Endothelial cell of umbilical vein (primary cell): Measurements from ENCODE around the gene BRAT1. TPM values are rescaled to one million over a fixed set of nuclear protein-coding genes. Genes with fewer than 3 reads are reported as not detected.
"Not testable (repeated sequence)": the region's sequence is repeated elsewhere in the genome, so short reads cannot be mapped to it uniquely, and the experiment has no call there.

ENCODE experiments used
- BruUV-seq: library from RNA; stranded (reverse); fragments of 400-500 nt; replicated peaks from 2 replicates; lab custom pipeline; 2021; lab: Mats Ljungman, UMichigan
- CTCF ChIA-PET: fragments of 300-600, 350-600 bp; sonication (Branson Sonifier 250); formaldehyde crosslinking; loops from one replicate; lab custom pipeline; 2021; ENCODE audit warnings: antibody characterized with exemption, inconsistent platforms; lab: Charles Lee
- POLR2A ChIA-PET: fragments of 300-600, 350-600 bp; sonication (Branson Sonifier 250); formaldehyde crosslinking; loops from one replicate; lab custom pipeline; 2021; ENCODE audit warnings: antibody characterized with exemption, inconsistent platforms; lab: Charles Lee
- DNase-seq: peaks from one replicate; pipeline ENCODE4 v3.0.0-alpha.2; 2011; ENCODE audit warnings: low read depth, low spot score
- FAIRE-seq: peaks from 2 replicates; lab custom pipeline; 2011; peaks lifted over from hg19 to GRCh38; lab: Jason Lieb, UNC
- H2AFZ ChIP-seq: 2 replicates; pipeline ENCODE4 v1.6.0; 2012; ENCODE audit warnings: low read depth, low read length, control low read depth, inconsistent platforms
- H3K27ac ChIP-seq: 2 replicates; pipeline ENCODE4 v1.5.1; 2011; ENCODE audit warnings: low read depth, mild to moderate bottlenecking, control low read depth, low read length, moderate library complexity; ENCODE audit not compliant: insufficient read depth
- H3K27me3 ChIP-seq, 2 experiments: 2 replicates each; pipeline versions ENCODE4 v1.6.0 to v1.6.1; 2011; ENCODE audit warnings: low read length in 2 of 2, mixed read lengths in 1 of 2; ENCODE audit not compliant: control insufficient read depth in 2 of 2, insufficient read depth in 2 of 2
- H3K36me3 ChIP-seq, 2 experiments: 2 replicates in 1 of 2; 3 replicates in 1 of 2; pipeline ENCODE4 v1.5.1; 2011; ENCODE audit warnings: low read length in 2 of 2, mild to moderate bottlenecking in 1 of 2, moderate library complexity in 1 of 2; ENCODE audit not compliant: control insufficient read depth in 2 of 2, insufficient read depth in 2 of 2; ENCODE audit errors: extremely low read depth in 1 of 2
- H3K4me1 ChIP-seq: 3 replicates; pipeline ENCODE4 v1.5.1; 2011; ENCODE audit warnings: mild to moderate bottlenecking, low read length; ENCODE audit not compliant: control insufficient read depth, insufficient read depth; ENCODE audit errors: extremely low read depth
- H3K4me2 ChIP-seq: 2 replicates; pipeline ENCODE4 v1.6.1; 2011; ENCODE audit warnings: low read length, control low read depth, mixed read lengths; ENCODE audit not compliant: insufficient read depth
- H3K4me3 ChIP-seq, 3 experiments: fragments of 200-600 bp in 1 of 3; sonication (generic), shearing (Covaris generic) in 1 of 3; replicated peaks in 1 of 3; 2 replicates each; pipeline ENCODE4 v1.5.1; 2011 to 2016; ENCODE audit warnings: control low read depth in 3 of 3, low read length in 3 of 3, mild to moderate bottlenecking in 2 of 3, inconsistent platforms in 1 of 3, low read depth in 1 of 3, moderate library complexity in 1 of 3; ENCODE audit not compliant: insufficient read depth in 1 of 3
- H3K79me2 ChIP-seq: 2 replicates; pipeline ENCODE4 v1.6.0; 2012; ENCODE audit warnings: low read length, inconsistent platforms; ENCODE audit not compliant: control insufficient read depth, insufficient read depth
- H3K9ac ChIP-seq: replicated peaks from 2 replicates; pipeline ENCODE3; 2011; ENCODE audit warnings: low read length, control low read depth; ENCODE audit not compliant: insufficient read depth; ENCODE audit errors: extremely low read depth
- H3K9me1 ChIP-seq: replicated peaks from 3 replicates; pipeline ENCODE4 v1.6.0; 2011; ENCODE audit warnings: mild to moderate bottlenecking, low read length; ENCODE audit not compliant: control insufficient read depth, insufficient read depth; ENCODE audit errors: extremely low read depth
- H3K9me3 ChIP-seq: replicated peaks from 2 replicates; pipeline ENCODE4 v1.5.1; 2012; ENCODE audit warnings: low read length, inconsistent platforms; ENCODE audit not compliant: control insufficient read depth, insufficient read depth
- H4K20me1 ChIP-seq: replicated peaks from 2 replicates; pipeline ENCODE3; 2011; ENCODE audit warnings: mild to moderate bottlenecking, low read length; ENCODE audit not compliant: control insufficient read depth, insufficient read depth; ENCODE audit errors: extremely low read depth
- EZH2 ChIP-seq: IDR thresholded peaks from 2 replicates; pipeline ENCODE4 v1.6.1; 2012; ENCODE audit warnings: borderline replicate concordance, low read depth, mild to moderate bottlenecking, moderate library complexity, low read length, inconsistent platforms; ENCODE audit not compliant: severe bottlenecking
- FOS ChIP-seq: IDR thresholded peaks from 2 replicates; pipeline ENCODE4 v1.6.1; 2011; ENCODE audit warnings: mild to moderate bottlenecking, low read length, moderate library complexity, borderline replicate concordance; ENCODE audit not compliant: insufficient read depth
- GATA2 ChIP-seq: IDR thresholded peaks from 2 replicates; pipeline ENCODE4 v1.7.0; 2011; ENCODE audit warnings: low read depth, mild to moderate bottlenecking, moderate library complexity, mixed read lengths, low read length; ENCODE audit not compliant: insufficient read length, insufficient read depth
- JUN ChIP-seq: IDR thresholded peaks from 2 replicates; pipeline ENCODE4 v1.6.1; 2011; ENCODE audit warnings: borderline replicate concordance, low read depth; ENCODE audit not compliant: insufficient read length, insufficient read depth
- MYC ChIP-seq: IDR thresholded peaks from one replicate; pipeline ENCODE4 v1.6.1; 2011; ENCODE audit warnings: mild to moderate bottlenecking, low read depth, low read length
- POLR2A ChIP-seq: IDR thresholded peaks from 2 replicates; pipeline ENCODE4 v1.6.1; 2012; ENCODE audit warnings: low read depth, mild to moderate bottlenecking, control low read depth, low read length
- POLR2AphosphoS5 ChIP-seq: IDR thresholded peaks from 2 replicates; pipeline ENCODE4 v1.6.1; 2012; ENCODE audit warnings: low read depth, mild to moderate bottlenecking, control low read depth, low read length, moderate library complexity; ENCODE audit not compliant: insufficient read depth
- dilution Hi-C: fragments of 300-500 bp; cut with MboI; formaldehyde crosslinking; loops from one replicate; pipeline ENCODE4 v1.15.0; 2019; ENCODE audit warnings: low sequenced_read_pairs; ENCODE audit not compliant: extremely low pct_ligation_motif_present
- intact Hi-C: fragments of 100-400 bp; cut with micrococcal nuclease; formaldehyde crosslinking; loops from one replicate; pipeline ENCODE4 v1.10.0; 2022
- polyA plus RNA-seq, 4 experiments: library from polyadenylated mRNA; depleted of rRNA in 3 of 4; stranded (reverse) in 3 of 4; unstranded in 1 of 4; fragments of >200 nt; gene quantifications; 2 replicates each; pipeline versions ENCODE4 v1.2.1 to v1.2.3, GENCODE V29; 2011 to 2012; ENCODE audit warnings: missing spikeins in 1 of 4
- total RNA-seq: library from RNA; stranded (reverse); gene quantifications from 2 replicates; pipeline ENCODE4 v1.2.3, GENCODE V29; 2021
- TF ChIP-seq, protein P1 (sequence below): IDR thresholded peaks from 2 replicates; pipeline ENCODE4 v1.6.1; 2011; ENCODE audit not compliant: insufficient read depth, insufficient read length
- TF ChIP-seq, protein P2 (sequence below), 2 donors: IDR thresholded peaks; 1 replicate in 1 of 2; 2 replicates in 1 of 2; pipeline ENCODE4 v1.5.1; 2011; ENCODE audit warnings: low read length in 2 of 2, mild to moderate bottlenecking in 2 of 2, moderate library complexity in 2 of 2, control low read depth in 1 of 2, inconsistent platforms in 1 of 2, low read depth in 1 of 2; ENCODE audit not compliant: insufficient read depth in 1 of 2; ENCODE audit errors: extremely low read depth in 1 of 2

The BRAT1 gene
- total and polyA plus RNA-seq, 2 donors (not counting 3 experiments of a cell fraction or from before 2014, with no cell fraction given): 31.1 to 31.6 TPM

DNA sequence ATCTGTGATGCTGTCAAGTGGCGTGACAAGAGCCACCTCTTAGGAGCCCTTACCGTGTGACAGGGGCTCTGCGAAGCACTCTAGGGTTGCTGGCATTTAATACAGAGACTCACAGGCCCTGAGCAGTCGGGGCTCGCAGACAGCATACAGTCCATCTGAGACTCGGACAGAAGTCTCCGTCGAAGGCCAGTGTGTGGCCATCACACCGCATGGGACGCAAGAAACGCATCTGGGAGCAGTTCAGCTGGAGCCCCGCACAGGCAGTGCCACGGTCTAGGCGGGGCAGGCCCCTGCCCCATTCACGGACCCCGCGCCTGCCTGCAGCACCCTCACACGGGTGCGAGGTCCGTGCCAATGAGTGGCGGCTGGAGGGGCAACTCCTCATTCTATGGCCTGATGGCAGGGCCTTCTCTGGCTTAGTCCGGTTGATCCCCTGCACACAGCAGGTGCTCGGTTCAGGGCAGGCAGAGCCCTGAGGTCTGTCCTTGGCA lies 37.1 kb upstream of the BRAT1 start:
- Histone ChIP-seq H3K9me3 (no peaks in the 10 kb centered on the region), H3K27me3 (no peaks in the 10 kb centered on the region), H4K20me1 (no peaks in the 10 kb centered on the region), H3K36me3 (peaks cover 0 to 21% of the 10 kb centered on the region in 2 experiments), H3K4me1 (no peaks in the 10 kb centered on the region), H3K9ac (no peak overlapping the region), H3K4me3 (no peak overlapping the region), H3K4me2 (no peak overlapping the region), H3K79me2 (no peaks in the 10 kb centered on the region), H2AFZ (no peak overlapping the region), H3K27ac (no peak overlapping the region), H3K9me1 (no peaks in the 10 kb centered on the region)
- TF ChIP-seq POLR2A: no peak
- no peak for TF ChIP-seq POLR2AphosphoS5
- TF ChIP-seq GATA2: no peak
- TF ChIP-seq FOS: no peak
- TF ChIP-seq, protein P1, sequence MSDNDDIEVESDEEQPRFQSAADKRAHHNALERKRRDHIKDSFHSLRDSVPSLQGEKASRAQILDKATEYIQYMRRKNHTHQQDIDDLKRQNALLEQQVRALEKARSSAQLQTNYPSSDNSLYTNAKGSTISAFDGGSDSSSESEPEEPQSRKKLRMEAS: no peak
- TF ChIP-seq EZH2: no peak
- no peak for TF ChIP-seq JUN
- TF ChIP-seq MYC: no peak
- TF ChIP-seq, protein P2, sequence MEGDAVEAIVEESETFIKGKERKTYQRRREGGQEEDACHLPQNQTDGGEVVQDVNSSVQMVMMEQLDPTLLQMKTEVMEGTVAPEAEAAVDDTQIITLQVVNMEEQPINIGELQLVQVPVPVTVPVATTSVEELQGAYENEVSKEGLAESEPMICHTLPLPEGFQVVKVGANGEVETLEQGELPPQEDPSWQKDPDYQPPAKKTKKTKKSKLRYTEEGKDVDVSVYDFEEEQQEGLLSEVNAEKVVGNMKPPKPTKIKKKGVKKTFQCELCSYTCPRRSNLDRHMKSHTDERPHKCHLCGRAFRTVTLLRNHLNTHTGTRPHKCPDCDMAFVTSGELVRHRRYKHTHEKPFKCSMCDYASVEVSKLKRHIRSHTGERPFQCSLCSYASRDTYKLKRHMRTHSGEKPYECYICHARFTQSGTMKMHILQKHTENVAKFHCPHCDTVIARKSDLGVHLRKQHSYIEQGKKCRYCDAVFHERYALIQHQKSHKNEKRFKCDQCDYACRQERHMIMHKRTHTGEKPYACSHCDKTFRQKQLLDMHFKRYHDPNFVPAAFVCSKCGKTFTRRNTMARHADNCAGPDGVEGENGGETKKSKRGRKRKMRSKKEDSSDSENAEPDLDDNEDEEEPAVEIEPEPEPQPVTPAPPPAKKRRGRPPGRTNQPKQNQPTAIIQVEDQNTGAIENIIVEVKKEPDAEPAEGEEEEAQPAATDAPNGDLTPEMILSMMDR (IDR thresholded peaks at IDR 0.05; ENCODE audit: extremely low read depth in 1 of 2, insufficient read depth in 1 of 2, low read depth in 1 of 2, low read length in 2 of 2): no peak
- ChIA-PET POLR2A (no interaction called here), CTCF (no interaction called here)
- no peak for FAIRE-seq
- dilution Hi-C loops (no loop called here), intact Hi-C loops (no loop called here)
- DNase-seq: no peak
- BruUV-seq: no TSS peak

DNA sequence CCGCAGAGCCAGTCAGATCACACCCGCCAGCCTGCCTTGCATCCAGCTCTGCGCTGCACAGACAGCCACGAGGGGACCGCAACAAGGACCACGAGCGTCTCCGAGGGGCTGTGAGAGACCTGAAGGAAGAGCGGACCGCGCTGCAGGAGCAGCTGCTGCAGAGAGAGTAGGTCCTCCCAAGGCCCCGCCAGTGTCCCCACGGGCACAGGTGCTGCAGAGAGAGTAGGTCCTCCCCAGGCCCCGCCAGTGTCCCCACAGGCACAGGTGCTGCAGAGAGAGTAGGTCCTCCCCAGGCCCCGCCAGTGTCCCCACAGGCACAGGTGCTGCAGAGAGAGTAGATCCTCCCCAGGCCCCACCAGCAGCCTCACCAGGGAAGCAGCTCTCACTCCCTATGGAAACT lies 34.6 kb upstream of the BRAT1 start:
- H3K79me2 ChIP-seq, dilution Hi-C loops, H3K4me1 ChIP-seq, H4K20me1 ChIP-seq, H3K9ac ChIP-seq, H3K27me3 ChIP-seq, DNase-seq, FAIRE-seq, H3K4me2 ChIP-seq, H2AFZ ChIP-seq, H3K4me3 ChIP-seq, H3K9me1 ChIP-seq, intact Hi-C loops, POLR2A ChIA-PET, H3K27ac ChIP-seq, H3K9me3 ChIP-seq, BruUV-seq: not testable (repeated sequence)
- CTCF ChIA-PET: interaction anchor here (1.3 to 1.5 kb wide), 5 partner anchors 8 to 91 kb away, joined by 3 to 4 read pairs (median 3); no protein-coding TSS in a partner anchor
- peaks cover 0 to 15% of the 10 kb centered on the region in 2 experiments for H3K36me3 ChIP-seq
